Smooth muscle cell of the brain vasculature (primary cell): Measurements from ENCODE around the gene KIF5B.
"Not testable (repeated sequence)": the region's sequence is repeated elsewhere in the genome, so short reads cannot be mapped to it uniquely, and the experiment has no call there.

ENCODE experiments used
- DNase-seq: peaks from one replicate; pipeline ENCODE4 v3.0.0-alpha.2; 2012; ENCODE audit warnings: low read depth, low spot score

The KIF5B gene

GRCh38 chr10:32060347-32060746 is 4.1 kb upstream of the KIF5B start:
- DNase-seq, result no peak

- no peak for DNase-seq
These were observed 3.2 kb upstream of the KIF5B start for GRCh38 chr10:32059472-32059871.

- no peak for DNase-seq
These were observed 779 bp upstream of the KIF5B start for GRCh38 chr10:32057036-32057372.

- no peak for DNase-seq
These were observed 618 bp downstream of the KIF5B start for GRCh38 chr10:32055478-32056135.

- DNase-seq, result no peak
These were observed 2.1 kb downstream of the KIF5B start for GRCh38 chr10:32054094-32054493.

- DNase-seq, result not testable (repeated sequence)
These were observed 2.8 kb downstream of the KIF5B start for GRCh38 chr10:32053392-32053791.

GRCh38 chr10:32051926-32052325 is 4.3 kb downstream of the KIF5B start:
- no peak for DNase-seq

- no peak for DNase-seq
These were observed 6.0 kb downstream of the KIF5B start for GRCh38 chr10:32050177-32050576.

GRCh38 chr10:32049113-32049512 is 7.1 kb downstream of the KIF5B start:
- no peak for DNase-seq

- no peak for DNase-seq
These were observed 7.9 kb downstream of the KIF5B start for GRCh38 chr10:32048282-32048681.

GRCh38 chr10:32047881-32048280 is 8.3 kb downstream of the KIF5B start:
- DNase-seq, result no peak

GRCh38 chr10:32046151-32046550 is 10.1 kb downstream of the KIF5B start:
- DNase-seq, result no peak

GRCh38 chr10:32042730-32043129 is 13.5 kb downstream of the KIF5B start:
- not testable (repeated sequence) for DNase-seq

GRCh38 chr10:32041290-32042028 is 14.8 kb downstream of the KIF5B start:
- DNase-seq, result no peak

GRCh38 chr10:32039734-32040133 is 16.5 kb downstream of the KIF5B start:
- DNase-seq, result no peak

- no peak for DNase-seq
These were observed 17.4 kb downstream of the KIF5B start for GRCh38 chr10:32038777-32039176.

- DNase-seq, result no peak
These were observed 19.3 kb downstream of the KIF5B start for GRCh38 chr10:32036922-32037321.

- DNase-seq, result no peak
These were observed 21.2 kb downstream of the KIF5B start for GRCh38 chr10:32035038-32035437.

GRCh38 chr10:32033171-32033570 is 23.1 kb downstream of the KIF5B start:
- no peak for DNase-seq

GRCh38 chr10:32031920-32032319 is 24.3 kb downstream of the KIF5B start:
- DNase-seq, result no peak

- DNase-seq, result no peak
These were observed 24.8 kb downstream of the KIF5B start for GRCh38 chr10:32031424-32031823.

GRCh38 chr10:32028710-32029109 is 27.5 kb downstream of the KIF5B start:
- no peak for DNase-seq

GRCh38 chr10:32023264-32023663 is 33.0 kb downstream of the KIF5B start:
- no peak for DNase-seq
